H9 (cell line): Measurements from ENCODE around the gene GABRR3. TPM values are rescaled to one million over a fixed set of nuclear protein-coding genes. Genes with fewer than 3 reads are reported as not detected.

ENCODE experiments used
- DNase-seq: peaks from one replicate; pipeline ENCODE4 v3.0.0-alpha.2; 2017
- H2AFZ ChIP-seq: one replicate; pipeline ENCODE4 v1.6.1; 2013; ENCODE audit warnings: mild to moderate bottlenecking, low read length, control low read depth, moderate library complexity
- H2AK5ac ChIP-seq: 2 replicates; pipeline ENCODE4 v1.6.1; 2013; ENCODE audit warnings: low read length, control low read depth, mixed read lengths; ENCODE audit not compliant: insufficient read length
- H2BK120ac ChIP-seq: one replicate; pipeline ENCODE4 v1.6.1; 2013; ENCODE audit warnings: low read depth, mild to moderate bottlenecking, low read length, control low read depth, inconsistent platforms; ENCODE audit not compliant: poor library complexity, severe bottlenecking
- H2BK12ac ChIP-seq: 2 replicates; pipeline ENCODE4 v1.6.1; 2013; ENCODE audit warnings: low read length, control low read depth, mixed read lengths, low read depth; ENCODE audit not compliant: insufficient read length
- H2BK15ac ChIP-seq: 2 replicates; pipeline ENCODE4 v1.6.1; 2013; ENCODE audit warnings: low read depth, low read length, control low read depth
- H2BK20ac ChIP-seq: one replicate; pipeline ENCODE4 v1.6.1; 2013; ENCODE audit warnings: low read depth, mild to moderate bottlenecking, low read length, control low read depth, inconsistent platforms; ENCODE audit not compliant: poor library complexity, severe bottlenecking
- H2BK5ac ChIP-seq: 2 replicates; pipeline ENCODE4 v1.6.1; 2013; ENCODE audit warnings: low read length, control low read depth, mixed read lengths; ENCODE audit not compliant: insufficient read length
- H3K14ac ChIP-seq: 2 replicates; pipeline ENCODE4 v1.6.1; 2013; ENCODE audit warnings: low read length, control low read depth; ENCODE audit not compliant: insufficient read depth
- H3K18ac ChIP-seq: 2 replicates; pipeline ENCODE4 v1.6.1; 2013; ENCODE audit warnings: low read depth, mild to moderate bottlenecking, mixed read lengths, low read length, control low read depth; ENCODE audit not compliant: insufficient read length
- H3K23ac ChIP-seq: 2 replicates; pipeline ENCODE4 v1.6.1; 2013; ENCODE audit warnings: low read length, control low read depth, mixed read lengths, low read depth; ENCODE audit not compliant: insufficient read length
- H3K23me2 ChIP-seq: 2 replicates; pipeline ENCODE4 v1.6.1; 2013; ENCODE audit warnings: low read depth, mild to moderate bottlenecking, mixed read lengths, low read length, control low read depth; ENCODE audit not compliant: insufficient read length, poor library complexity, severe bottlenecking
- H3K27ac ChIP-seq: 2 replicates; pipeline ENCODE4 v1.5.1; 2013; ENCODE audit warnings: low read length, control low read depth, mixed read lengths, low read depth; ENCODE audit not compliant: insufficient read length
- H3K27me3 ChIP-seq: 2 replicates; pipeline ENCODE4 v1.6.1; 2013; ENCODE audit warnings: low read length, control low read depth, inconsistent platforms; ENCODE audit not compliant: insufficient read depth
- H3K4ac ChIP-seq: 2 replicates; pipeline ENCODE4 v1.6.1; 2013; ENCODE audit warnings: low read depth, mild to moderate bottlenecking, control low read depth, inconsistent platforms, low read length, moderate library complexity
- H3K4me1 ChIP-seq: 2 replicates; pipeline ENCODE4 v1.6.1; 2013; ENCODE audit warnings: low read length, control low read depth, inconsistent platforms; ENCODE audit not compliant: insufficient read depth
- H3K4me2 ChIP-seq: 2 replicates; pipeline ENCODE4 v1.6.1; 2013; ENCODE audit warnings: low read length, control low read depth, mixed read lengths; ENCODE audit not compliant: insufficient read length, insufficient read depth
- H3K56ac ChIP-seq: 2 replicates; pipeline ENCODE4 v1.6.1; 2013; ENCODE audit warnings: low read depth, mild to moderate bottlenecking, mixed read lengths, low read length, control low read depth; ENCODE audit not compliant: insufficient read length
- H3K79me1 ChIP-seq: 2 replicates; pipeline ENCODE4 v1.6.1; 2013; ENCODE audit warnings: low read depth, mild to moderate bottlenecking, moderate library complexity, low read length, control low read depth, inconsistent platforms; ENCODE audit not compliant: insufficient read depth, poor library complexity, severe bottlenecking
- H3K79me2 ChIP-seq: 2 replicates; pipeline ENCODE4 v1.6.1; 2013; ENCODE audit warnings: low read length, control low read depth, inconsistent platforms; ENCODE audit not compliant: insufficient read depth
- H3K9ac ChIP-seq: 2 replicates; pipeline ENCODE4 v1.6.1; 2013; ENCODE audit warnings: low read length, control low read depth, mixed read lengths; ENCODE audit not compliant: insufficient read length; ENCODE audit errors: extremely low read depth
- H3K9me3 ChIP-seq: one replicate; pipeline ENCODE4 v1.6.1; 2013; ENCODE audit warnings: low read depth, low read length, inconsistent platforms; ENCODE audit not compliant: control insufficient read depth
- H3T11ph ChIP-seq: one replicate; pipeline ENCODE4 v1.6.1; 2013; ENCODE audit warnings: mild to moderate bottlenecking, low read length, control low read depth, inconsistent platforms
- H4K20me1 ChIP-seq: one replicate; pipeline ENCODE4 v1.6.1; 2013; ENCODE audit not compliant: control insufficient read depth, insufficient read length, insufficient read depth
- H4K5ac ChIP-seq: 2 replicates; pipeline ENCODE4 v1.6.1; 2013; ENCODE audit warnings: low read depth, mild to moderate bottlenecking, mixed read lengths, low read length, control low read depth; ENCODE audit not compliant: insufficient read length
- H4K8ac ChIP-seq: replicated peaks from 2 replicates; pipeline ENCODE4 v1.6.1; 2013; ENCODE audit warnings: low read length, control low read depth, mixed read lengths, low read depth; ENCODE audit not compliant: insufficient read length
- H4K91ac ChIP-seq: 2 replicates; pipeline ENCODE4 v1.6.1; 2013; ENCODE audit warnings: low read depth, mild to moderate bottlenecking, moderate library complexity, mixed read lengths, low read length, control low read depth; ENCODE audit not compliant: insufficient read length
- H3K27ac Mint-ChIP-seq, 3 experiments: 2 replicates in 2 of 3; 3 replicates in 1 of 3; pipeline ENCODE4 v1.8.0; 2020 to 2021; ENCODE audit warnings: mixed read lengths in 3 of 3, mild to moderate bottlenecking in 1 of 3, moderate library complexity in 1 of 3
- H3K27me3 Mint-ChIP-seq: 2 replicates; pipeline ENCODE4 v1.8.0; 2021; ENCODE audit warnings: low read depth, mild to moderate bottlenecking, moderate library complexity, mixed read lengths
- H3K36me3 Mint-ChIP-seq, 3 experiments: 2 replicates in 2 of 3; 3 replicates in 1 of 3; pipeline ENCODE4 v1.8.0; 2020 to 2021; ENCODE audit warnings: low read depth in 3 of 3, mixed read lengths in 3 of 3; ENCODE audit not compliant: insufficient read depth in 1 of 3
- H3K4me1 Mint-ChIP-seq, 2 experiments: 2 replicates each; pipeline ENCODE4 v1.8.0; 2020; ENCODE audit warnings: mixed read lengths in 2 of 2
- H3K4me3 Mint-ChIP-seq, 2 experiments: 2 replicates in 1 of 2; 3 replicates in 1 of 2; pipeline ENCODE4 v1.8.0; 2020 to 2021; ENCODE audit warnings: mild to moderate bottlenecking in 2 of 2, mixed read lengths in 2 of 2, moderate library complexity in 1 of 2
- H3K9me3 Mint-ChIP-seq, 2 experiments: 2 replicates in 1 of 2; 3 replicates in 1 of 2; pipeline ENCODE4 v1.8.0; 2020; ENCODE audit warnings: mild to moderate bottlenecking in 2 of 2, mixed read lengths in 2 of 2, moderate library complexity in 1 of 2
- WGBS: extraction: QIAGEN DNeasy Blood & Tissue Kit; methylation state at CpG from one replicate; pipeline ENCODE4 v1.1.7; 2013; ENCODE audit warnings: missing lambda C conversion rate, low lambda C conversion rate, mixed read lengths; ENCODE audit not compliant: insufficient read length; ENCODE audit errors: extremely low coverage; 5-methylcytosine and 5-hydroxymethylcytosine counted together
- total RNA-seq: library from RNA; stranded (reverse); gene quantifications from 2 replicates; pipeline ENCODE4 v1.2.1, GENCODE V29; 2021
- TF ChIP-seq, protein P1 (sequence below): fragments of 200-600 bp; sonication (generic); conservative IDR thresholded peaks from 3 replicates; pipeline ENCODE4 v1.8.0; 2021; ENCODE audit warnings: antibody characterized with exemption, mild to moderate bottlenecking

GABRR3 gene
- total RNA-seq, 1 experiment from 2014 or later, result not detected

DNA sequence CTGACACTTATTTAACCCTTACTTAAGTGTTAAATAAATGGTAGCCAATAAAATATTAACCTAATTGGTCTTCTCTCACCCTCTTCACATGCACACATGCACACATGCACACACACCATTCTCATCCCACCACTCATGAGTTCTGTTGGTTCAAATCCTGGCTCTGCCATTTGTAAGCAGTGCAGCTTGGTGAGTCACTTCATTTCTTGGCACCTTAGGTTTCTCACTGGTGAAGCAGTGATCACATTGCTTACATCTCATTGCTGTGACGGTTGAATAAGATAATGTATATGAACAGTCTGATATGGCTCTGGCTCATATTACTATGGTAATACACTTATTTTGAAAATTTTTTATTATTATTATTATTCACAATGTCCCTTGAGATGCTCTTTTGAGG is 96.7 kb downstream of the GABRR3 start:
- H4K20me1 ChIP-seq, result no peaks in the 10 kb centered on the region
- no peak overlapping the region for H2BK120ac ChIP-seq
- H3K27me3 ChIP-seq, result no peaks in the 10 kb centered on the region
- H3K23me2 ChIP-seq, result no peaks in the 10 kb centered on the region
- no peak overlapping the region for H3K23ac ChIP-seq
- no peak overlapping the region for H3K56ac ChIP-seq
- H4K8ac ChIP-seq, result no peak overlapping the region
- H3K14ac ChIP-seq, result no peak overlapping the region
- H4K91ac ChIP-seq, result no peak overlapping the region
- no peak overlapping the region for H2BK15ac ChIP-seq
- no peak overlapping the region for H2AFZ ChIP-seq
- no peaks in the 10 kb centered on the region for H3K79me2 ChIP-seq
- DNase-seq, result no peak
- H2BK12ac ChIP-seq, result no peak overlapping the region
- H2AK5ac ChIP-seq, result no peak overlapping the region
- no peak overlapping the region for H3K18ac ChIP-seq
- Mint-ChIP-seq H3K36me3 (peaks cover 0 to 7% (median 5%) of the 10 kb centered on the region in 3 experiments; a peak in 4 of 7 replicates), H3K27ac (no peak overlapping the region), H3K4me3 (no peak overlapping the region), H3K27me3 (no peaks in the 10 kb centered on the region), H3K9me3 (no peaks in the 10 kb centered on the region), H3K4me1 (no peaks in the 10 kb centered on the region)
- H2BK20ac ChIP-seq, result no peak overlapping the region
- no peaks in the 10 kb centered on the region for H3K4me1 ChIP-seq
- no peak overlapping the region for H4K5ac ChIP-seq
- H3K4ac ChIP-seq, result no peak overlapping the region
- no peaks in the 10 kb centered on the region for H3K79me1 ChIP-seq
- TF ChIP-seq, protein P1, sequence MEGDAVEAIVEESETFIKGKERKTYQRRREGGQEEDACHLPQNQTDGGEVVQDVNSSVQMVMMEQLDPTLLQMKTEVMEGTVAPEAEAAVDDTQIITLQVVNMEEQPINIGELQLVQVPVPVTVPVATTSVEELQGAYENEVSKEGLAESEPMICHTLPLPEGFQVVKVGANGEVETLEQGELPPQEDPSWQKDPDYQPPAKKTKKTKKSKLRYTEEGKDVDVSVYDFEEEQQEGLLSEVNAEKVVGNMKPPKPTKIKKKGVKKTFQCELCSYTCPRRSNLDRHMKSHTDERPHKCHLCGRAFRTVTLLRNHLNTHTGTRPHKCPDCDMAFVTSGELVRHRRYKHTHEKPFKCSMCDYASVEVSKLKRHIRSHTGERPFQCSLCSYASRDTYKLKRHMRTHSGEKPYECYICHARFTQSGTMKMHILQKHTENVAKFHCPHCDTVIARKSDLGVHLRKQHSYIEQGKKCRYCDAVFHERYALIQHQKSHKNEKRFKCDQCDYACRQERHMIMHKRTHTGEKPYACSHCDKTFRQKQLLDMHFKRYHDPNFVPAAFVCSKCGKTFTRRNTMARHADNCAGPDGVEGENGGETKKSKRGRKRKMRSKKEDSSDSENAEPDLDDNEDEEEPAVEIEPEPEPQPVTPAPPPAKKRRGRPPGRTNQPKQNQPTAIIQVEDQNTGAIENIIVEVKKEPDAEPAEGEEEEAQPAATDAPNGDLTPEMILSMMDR, result no peak
- no CpG with 5 or more reads among the region's 1 CpG for WGBS
- no peak overlapping the region for H3K9ac ChIP-seq
- H3K4me2 ChIP-seq, result no peak overlapping the region
- H3K27ac ChIP-seq, result no peak overlapping the region
- H2BK5ac ChIP-seq, result no peak overlapping the region
- H3T11ph ChIP-seq, result no peak overlapping the region
- no peaks in the 10 kb centered on the region for H3K9me3 ChIP-seq
